Vagina (tissue), 2 donors: Measurements from ENCODE around the gene TMEM38A.

ENCODE experiments used
- POLR2A ChIP-seq, 2 donors: fragments of 450-650 bp; IDR thresholded peaks; one replicate each; pipeline ENCODE4 v1.6.1; 2017; ENCODE audit warnings: antibody characterized with exemption in 2 of 2, mild to moderate bottlenecking in 2 of 2, moderate library complexity in 2 of 2
- POLR2AphosphoS5 ChIP-seq, 2 donors: sonication (generic); formaldehyde crosslinking; IDR thresholded peaks; one replicate each; pipeline ENCODE4 v1.9.0; 2017; ENCODE audit warnings: antibody characterized with exemption in 2 of 2, mild to moderate bottlenecking in 2 of 2, low read depth in 1 of 2; ENCODE audit not compliant: insufficient read depth in 1 of 2
- TF ChIP-seq, protein P1 (sequence below), 3 experiments: fragments of 450-650 bp in 2 of 3; fragments of 200-600 bp in 1 of 3; sonication (generic) in 1 of 3; IDR thresholded peaks; one replicate each; pipeline ENCODE4 v1.5.1; 2017 to 2019; ENCODE audit warnings: antibody characterized with exemption in 3 of 3, mild to moderate bottlenecking in 2 of 3, moderate library complexity in 2 of 3

DNA sequence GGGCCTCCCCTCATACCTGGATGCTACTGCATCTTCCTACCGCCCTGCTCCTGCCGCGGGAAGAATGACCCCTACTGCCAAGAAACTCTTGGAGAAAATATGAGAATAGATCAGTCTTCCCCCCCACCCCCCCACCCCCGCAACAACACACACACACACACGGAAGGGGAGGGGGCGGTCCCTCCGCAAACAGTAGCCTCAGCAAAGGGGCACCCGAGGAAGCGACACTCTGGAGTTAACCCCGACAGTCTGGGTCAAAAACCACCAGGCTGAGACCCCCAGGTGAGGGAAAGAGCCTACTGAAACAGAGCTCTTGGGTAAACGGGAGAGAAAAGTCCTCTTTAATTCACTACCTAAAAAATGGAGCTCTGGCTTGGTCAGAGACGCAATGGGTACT is 34.1 kb upstream of the TMEM38A start:
- TF ChIP-seq, protein P1, sequence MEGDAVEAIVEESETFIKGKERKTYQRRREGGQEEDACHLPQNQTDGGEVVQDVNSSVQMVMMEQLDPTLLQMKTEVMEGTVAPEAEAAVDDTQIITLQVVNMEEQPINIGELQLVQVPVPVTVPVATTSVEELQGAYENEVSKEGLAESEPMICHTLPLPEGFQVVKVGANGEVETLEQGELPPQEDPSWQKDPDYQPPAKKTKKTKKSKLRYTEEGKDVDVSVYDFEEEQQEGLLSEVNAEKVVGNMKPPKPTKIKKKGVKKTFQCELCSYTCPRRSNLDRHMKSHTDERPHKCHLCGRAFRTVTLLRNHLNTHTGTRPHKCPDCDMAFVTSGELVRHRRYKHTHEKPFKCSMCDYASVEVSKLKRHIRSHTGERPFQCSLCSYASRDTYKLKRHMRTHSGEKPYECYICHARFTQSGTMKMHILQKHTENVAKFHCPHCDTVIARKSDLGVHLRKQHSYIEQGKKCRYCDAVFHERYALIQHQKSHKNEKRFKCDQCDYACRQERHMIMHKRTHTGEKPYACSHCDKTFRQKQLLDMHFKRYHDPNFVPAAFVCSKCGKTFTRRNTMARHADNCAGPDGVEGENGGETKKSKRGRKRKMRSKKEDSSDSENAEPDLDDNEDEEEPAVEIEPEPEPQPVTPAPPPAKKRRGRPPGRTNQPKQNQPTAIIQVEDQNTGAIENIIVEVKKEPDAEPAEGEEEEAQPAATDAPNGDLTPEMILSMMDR (IDR thresholded peaks at IDR 0.05), result no peak
- TF ChIP-seq POLR2A (IDR thresholded peaks at IDR 0.05), result no peak
- TF ChIP-seq POLR2AphosphoS5 (IDR thresholded peaks at IDR 0.05; ENCODE audit: insufficient read depth in 1 of 2, low read depth in 1 of 2), result no peak
